SK-N-SH (cell line): ENCODE data around the gene MPHOSPH9. TPM values are rescaled to one million over a fixed set of nuclear protein-coding genes. Genes with fewer than 3 reads are reported as not detected.

Experiments
- FOSL2 ChIP-seq: IDR thresholded peaks from 2 replicates; pipeline ENCODE4 v1.4.0; 2012; ENCODE audit warnings: low read depth, mild to moderate bottlenecking, moderate library complexity, borderline replicate concordance
- FOXJ3 ChIP-seq: sonication (generic); formaldehyde crosslinking; IDR thresholded peaks from 2 replicates; pipeline ENCODE4 v1.5.1; 2020; ENCODE audit warnings: mild to moderate bottlenecking, missing genetic modification reagents
- FOXM1 ChIP-seq: IDR thresholded peaks from 2 replicates; pipeline ENCODE4 v1.4.0; 2012; ENCODE audit warnings: low read depth, mild to moderate bottlenecking
- GABPA ChIP-seq: IDR thresholded peaks from 2 replicates; pipeline ENCODE4 v1.4.0; 2012; ENCODE audit warnings: low read depth, mild to moderate bottlenecking
- GATA2 ChIP-seq: sonication (generic); formaldehyde crosslinking; IDR thresholded peaks from 2 replicates; pipeline ENCODE4 v1.5.0; 2020; ENCODE audit warnings: mild to moderate bottlenecking, missing genetic modification reagents
- MXI1 ChIP-seq: IDR thresholded peaks from 2 replicates; pipeline ENCODE4 v1.6.1; 2012; ENCODE audit warnings: mild to moderate bottlenecking, low read depth, low read length, improper control_type of control experiment
- NFIC ChIP-seq: IDR thresholded peaks from 2 replicates; pipeline ENCODE4 v1.4.0; 2012; ENCODE audit warnings: borderline replicate concordance
- RAD21 ChIP-seq: IDR thresholded peaks from 2 replicates; pipeline ENCODE4 v1.6.1; 2012; ENCODE audit warnings: mild to moderate bottlenecking, low read length
- RCOR1 ChIP-seq: fragments of 150-350 bp; IDR thresholded peaks from 2 replicates; pipeline ENCODE4 v1.6.1; 2017; ENCODE audit warnings: antibody characterized with exemption, low read length
- RFX5 ChIP-seq: IDR thresholded peaks from 2 replicates; pipeline ENCODE4 v1.6.1; 2012; ENCODE audit warnings: mild to moderate bottlenecking, improper control_type of control experiment, low read length
- TAF1 ChIP-seq: IDR thresholded peaks from 2 replicates; pipeline ENCODE4 v1.6.1; 2012; ENCODE audit warnings: low read depth, mild to moderate bottlenecking, low read length, moderate library complexity, borderline replicate concordance
- TEAD4 ChIP-seq: IDR thresholded peaks from 2 replicates; pipeline ENCODE4 v1.4.0; 2012; ENCODE audit warnings: mild to moderate bottlenecking, borderline replicate concordance; ENCODE audit not compliant: insufficient read depth
- YY1 ChIP-seq: IDR thresholded peaks from 2 replicates; pipeline ENCODE4 v1.4.0; 2012; ENCODE audit warnings: low read depth, mild to moderate bottlenecking
- ZBTB33 ChIP-seq: IDR thresholded peaks from 2 replicates; pipeline ENCODE4 v1.4.0; 2012; ENCODE audit warnings: low read depth, borderline replicate concordance
- polyA plus RNA-seq, 3 experiments: library from polyadenylated mRNA; depleted of rRNA; stranded (reverse); fragments of >200 nt; gene quantifications; 2 replicates each; pipeline ENCODE4 v1.2.3, GENCODE V29; 2012
- TF ChIP-seq, protein P1 (sequence below): fragments of 150-350 bp; IDR thresholded peaks from 2 replicates; pipeline ENCODE4 v1.6.1; 2016; ENCODE audit warnings: mild to moderate bottlenecking, low read depth, low read length
- TF ChIP-seq, protein P2 (sequence below): IDR thresholded peaks from 2 replicates; pipeline ENCODE4 v1.6.1; 2012; ENCODE audit warnings: mild to moderate bottlenecking, low read depth, low read length, moderate library complexity

Gene MPHOSPH9
- polyA plus RNA-seq, 1 of the 3 experiments (the other 2 are of a cell fraction), result 9.0 TPM

DNA sequence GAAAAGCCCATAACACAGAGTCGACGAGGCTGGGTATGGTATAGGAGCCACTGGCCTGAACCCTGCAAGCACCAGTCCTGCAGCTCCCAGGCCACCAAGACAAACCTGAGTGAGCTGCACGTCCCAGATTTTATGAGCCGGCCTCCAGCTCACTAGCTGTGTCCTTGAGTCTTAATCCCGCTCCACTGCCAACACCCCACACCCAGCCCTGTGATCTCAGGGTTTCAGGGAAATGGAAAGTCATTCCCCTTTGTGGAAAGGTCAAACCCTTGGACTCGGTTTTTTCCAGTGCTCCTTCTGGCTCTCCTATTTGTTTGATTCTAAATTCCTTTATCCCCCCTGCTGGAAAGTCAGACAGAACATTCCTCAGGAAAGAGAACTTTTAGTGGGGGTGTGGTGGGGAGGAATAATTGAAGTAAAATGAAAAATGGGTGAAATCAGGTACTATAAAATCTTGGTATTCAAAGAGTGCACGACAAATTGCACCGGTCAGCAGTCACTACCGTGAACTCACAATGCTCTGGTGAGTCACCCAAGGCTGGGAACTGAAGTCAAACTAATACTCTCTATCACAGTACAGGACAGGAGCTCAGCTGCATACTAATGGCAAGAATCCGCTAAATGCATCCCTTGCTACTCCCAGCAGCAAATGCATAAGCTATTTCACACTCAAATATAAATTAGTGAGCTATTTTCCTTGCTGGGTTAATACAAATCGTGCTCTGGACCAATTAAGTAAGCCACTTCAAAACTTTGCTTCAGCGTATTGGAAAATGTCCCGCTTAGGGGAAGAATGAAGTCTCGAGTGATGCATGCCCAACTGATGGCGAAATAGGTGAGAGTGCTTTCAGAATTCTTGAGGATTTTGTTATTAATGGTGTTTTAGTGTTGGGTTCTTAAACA is 91.1 kb downstream of the MPHOSPH9 start (continued):
- no peak for TF ChIP-seq NFIC
- TF ChIP-seq TEAD4, result no peak
- TF ChIP-seq FOXM1, result no peak
- no peak for TF ChIP-seq TAF1
- TF ChIP-seq FOSL2, result peak; percentile 74; the same call in 1 of the 2 replicates
- TF ChIP-seq RAD21, result no peak
- no peak for TF ChIP-seq YY1
- no peak for TF ChIP-seq GATA2
- no peak for TF ChIP-seq FOXJ3 (CRISPR knock-in tag)
- TF ChIP-seq RFX5, result no peak
- TF ChIP-seq, protein P1, sequence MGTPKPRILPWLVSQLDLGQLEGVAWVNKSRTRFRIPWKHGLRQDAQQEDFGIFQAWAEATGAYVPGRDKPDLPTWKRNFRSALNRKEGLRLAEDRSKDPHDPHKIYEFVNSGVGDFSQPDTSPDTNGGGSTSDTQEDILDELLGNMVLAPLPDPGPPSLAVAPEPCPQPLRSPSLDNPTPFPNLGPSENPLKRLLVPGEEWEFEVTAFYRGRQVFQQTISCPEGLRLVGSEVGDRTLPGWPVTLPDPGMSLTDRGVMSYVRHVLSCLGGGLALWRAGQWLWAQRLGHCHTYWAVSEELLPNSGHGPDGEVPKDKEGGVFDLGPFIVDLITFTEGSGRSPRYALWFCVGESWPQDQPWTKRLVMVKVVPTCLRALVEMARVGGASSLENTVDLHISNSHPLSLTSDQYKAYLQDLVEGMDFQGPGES, result no peak
- no peak for TF ChIP-seq ZBTB33
- no peak for TF ChIP-seq GABPA
- TF ChIP-seq, protein P2, sequence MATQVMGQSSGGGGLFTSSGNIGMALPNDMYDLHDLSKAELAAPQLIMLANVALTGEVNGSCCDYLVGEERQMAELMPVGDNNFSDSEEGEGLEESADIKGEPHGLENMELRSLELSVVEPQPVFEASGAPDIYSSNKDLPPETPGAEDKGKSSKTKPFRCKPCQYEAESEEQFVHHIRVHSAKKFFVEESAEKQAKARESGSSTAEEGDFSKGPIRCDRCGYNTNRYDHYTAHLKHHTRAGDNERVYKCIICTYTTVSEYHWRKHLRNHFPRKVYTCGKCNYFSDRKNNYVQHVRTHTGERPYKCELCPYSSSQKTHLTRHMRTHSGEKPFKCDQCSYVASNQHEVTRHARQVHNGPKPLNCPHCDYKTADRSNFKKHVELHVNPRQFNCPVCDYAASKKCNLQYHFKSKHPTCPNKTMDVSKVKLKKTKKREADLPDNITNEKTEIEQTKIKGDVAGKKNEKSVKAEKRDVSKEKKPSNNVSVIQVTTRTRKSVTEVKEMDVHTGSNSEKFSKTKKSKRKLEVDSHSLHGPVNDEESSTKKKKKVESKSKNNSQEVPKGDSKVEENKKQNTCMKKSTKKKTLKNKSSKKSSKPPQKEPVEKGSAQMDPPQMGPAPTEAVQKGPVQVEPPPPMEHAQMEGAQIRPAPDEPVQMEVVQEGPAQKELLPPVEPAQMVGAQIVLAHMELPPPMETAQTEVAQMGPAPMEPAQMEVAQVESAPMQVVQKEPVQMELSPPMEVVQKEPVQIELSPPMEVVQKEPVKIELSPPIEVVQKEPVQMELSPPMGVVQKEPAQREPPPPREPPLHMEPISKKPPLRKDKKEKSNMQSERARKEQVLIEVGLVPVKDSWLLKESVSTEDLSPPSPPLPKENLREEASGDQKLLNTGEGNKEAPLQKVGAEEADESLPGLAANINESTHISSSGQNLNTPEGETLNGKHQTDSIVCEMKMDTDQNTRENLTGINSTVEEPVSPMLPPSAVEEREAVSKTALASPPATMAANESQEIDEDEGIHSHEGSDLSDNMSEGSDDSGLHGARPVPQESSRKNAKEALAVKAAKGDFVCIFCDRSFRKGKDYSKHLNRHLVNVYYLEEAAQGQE, result no peak
- no peak for TF ChIP-seq RCOR1
- no peak for TF ChIP-seq MXI1
- TF ChIP-seq, all 33 proteins: peak for 5
